ENCODE data around the gene DPP10.

Gene DPP10

DNA sequence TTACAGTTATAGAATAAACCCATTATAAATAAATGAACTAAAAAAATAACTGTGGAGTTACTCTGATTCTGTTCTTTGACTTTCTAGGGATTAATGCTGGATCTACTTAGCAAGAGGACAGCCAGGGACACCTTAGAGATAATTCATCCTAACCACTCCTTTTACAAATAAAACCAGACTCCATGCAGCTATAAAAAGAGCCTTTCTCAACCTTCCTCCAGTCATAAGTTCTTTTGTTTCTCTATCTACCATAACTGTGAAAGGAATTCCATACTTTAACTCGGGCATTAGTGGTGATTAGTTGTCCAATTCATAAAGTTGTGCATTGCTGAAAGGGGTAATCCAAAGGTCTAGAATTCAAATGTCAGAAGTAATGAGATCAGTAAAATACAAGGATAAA is 682.4 kb downstream of the DPP10 start:
- no peak overlapping the region for H3K27ac ChIP-seq
- TF ChIP-seq, protein P1, sequence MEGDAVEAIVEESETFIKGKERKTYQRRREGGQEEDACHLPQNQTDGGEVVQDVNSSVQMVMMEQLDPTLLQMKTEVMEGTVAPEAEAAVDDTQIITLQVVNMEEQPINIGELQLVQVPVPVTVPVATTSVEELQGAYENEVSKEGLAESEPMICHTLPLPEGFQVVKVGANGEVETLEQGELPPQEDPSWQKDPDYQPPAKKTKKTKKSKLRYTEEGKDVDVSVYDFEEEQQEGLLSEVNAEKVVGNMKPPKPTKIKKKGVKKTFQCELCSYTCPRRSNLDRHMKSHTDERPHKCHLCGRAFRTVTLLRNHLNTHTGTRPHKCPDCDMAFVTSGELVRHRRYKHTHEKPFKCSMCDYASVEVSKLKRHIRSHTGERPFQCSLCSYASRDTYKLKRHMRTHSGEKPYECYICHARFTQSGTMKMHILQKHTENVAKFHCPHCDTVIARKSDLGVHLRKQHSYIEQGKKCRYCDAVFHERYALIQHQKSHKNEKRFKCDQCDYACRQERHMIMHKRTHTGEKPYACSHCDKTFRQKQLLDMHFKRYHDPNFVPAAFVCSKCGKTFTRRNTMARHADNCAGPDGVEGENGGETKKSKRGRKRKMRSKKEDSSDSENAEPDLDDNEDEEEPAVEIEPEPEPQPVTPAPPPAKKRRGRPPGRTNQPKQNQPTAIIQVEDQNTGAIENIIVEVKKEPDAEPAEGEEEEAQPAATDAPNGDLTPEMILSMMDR (conservative IDR thresholded peaks at IDR 0.05), result no peak

DNA sequence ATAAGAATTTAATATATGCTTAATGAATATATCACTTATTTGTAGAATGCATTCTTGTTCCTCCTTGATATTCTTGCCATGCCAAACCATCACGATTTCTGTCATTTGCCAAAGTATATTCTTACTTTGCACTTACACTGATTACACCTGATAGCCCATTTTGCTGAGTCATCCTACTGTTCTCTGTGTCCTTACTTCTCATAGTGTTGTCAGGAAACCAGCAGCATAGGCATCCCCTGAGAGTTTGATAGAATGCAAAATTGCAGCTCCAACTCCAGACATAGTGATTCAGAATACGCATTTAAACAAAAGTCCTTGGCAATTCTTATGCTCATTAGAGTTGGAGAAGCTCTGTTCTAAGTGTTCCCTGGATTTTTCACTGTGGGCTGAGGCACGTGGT is 687.1 kb downstream of the DPP10 start:
- no peak overlapping the region for H3K27ac ChIP-seq
- TF ChIP-seq, protein P1 (conservative IDR thresholded peaks at IDR 0.05), result no peak

DNA sequence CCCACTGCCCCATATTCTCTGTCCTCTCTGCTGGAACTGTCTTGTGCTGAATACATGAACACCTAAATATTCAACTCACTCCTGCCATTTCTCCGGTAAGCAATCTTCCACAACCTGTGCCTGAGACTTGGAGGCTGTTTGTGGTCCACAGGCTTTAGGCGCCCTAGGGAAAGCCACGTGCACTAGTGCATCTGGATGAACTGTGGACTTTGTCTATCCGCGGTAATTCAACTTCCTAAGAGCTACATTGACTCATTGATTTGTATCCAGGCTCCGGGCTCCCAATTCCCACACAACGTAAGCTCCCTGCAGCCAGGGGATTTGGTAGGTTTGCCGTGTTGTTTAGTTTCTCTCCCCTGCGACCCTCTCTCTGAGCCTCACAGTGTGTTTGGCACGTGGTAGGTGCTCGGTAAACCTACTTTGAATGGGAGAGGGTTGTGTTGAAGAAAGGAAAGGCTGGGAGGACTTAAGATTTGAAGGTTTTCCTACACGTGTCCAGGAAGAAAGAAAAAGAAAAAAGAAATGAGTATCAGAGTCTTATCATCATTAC is 718.2 kb downstream of the DPP10 start:
- TF ChIP-seq, protein P1 (conservative IDR thresholded peaks at IDR 0.05), result no peak

DNA sequence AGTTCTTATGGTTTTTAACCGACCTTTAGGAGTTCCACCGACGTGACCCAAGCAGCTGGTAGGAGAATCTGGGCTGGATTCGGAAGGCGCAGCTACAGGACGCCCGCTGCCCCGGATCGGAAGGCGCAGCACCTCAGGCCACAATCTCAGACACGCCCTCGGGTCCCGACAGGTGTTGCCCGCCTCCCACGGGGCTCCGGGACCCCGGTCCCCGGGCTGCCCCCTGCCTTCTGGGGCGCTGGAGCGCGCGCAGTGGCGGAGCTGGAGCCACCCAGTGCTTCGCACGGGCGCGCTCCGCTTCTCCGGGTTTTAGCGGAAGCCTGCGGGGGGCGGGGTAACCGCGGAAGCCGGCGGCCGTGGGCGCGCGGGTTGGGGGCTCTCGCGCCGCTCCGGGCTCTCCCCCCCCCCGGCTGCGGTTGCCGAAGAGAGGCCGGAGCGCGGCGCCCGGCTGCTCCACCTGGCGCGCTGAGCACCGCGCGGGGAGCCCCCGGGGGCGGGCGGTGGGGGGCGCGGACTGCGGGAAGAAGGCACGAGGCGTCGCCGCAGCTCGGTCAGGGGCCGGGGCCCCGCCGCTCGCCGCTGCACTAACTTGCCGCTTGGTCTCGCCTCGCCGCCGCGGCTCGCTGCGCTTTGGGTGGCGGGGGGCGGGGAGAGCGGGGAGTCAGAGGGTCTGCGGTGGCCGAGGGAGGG is 718.8 kb downstream of the DPP10 start:
- TF ChIP-seq, protein P1 (conservative IDR thresholded peaks at IDR 0.05), result no peak

More for the DNA sequence above, 718.2 kb downstream of the DPP10 start:
- H3K27ac ChIP-seq, result no peak overlapping the region

DNA sequence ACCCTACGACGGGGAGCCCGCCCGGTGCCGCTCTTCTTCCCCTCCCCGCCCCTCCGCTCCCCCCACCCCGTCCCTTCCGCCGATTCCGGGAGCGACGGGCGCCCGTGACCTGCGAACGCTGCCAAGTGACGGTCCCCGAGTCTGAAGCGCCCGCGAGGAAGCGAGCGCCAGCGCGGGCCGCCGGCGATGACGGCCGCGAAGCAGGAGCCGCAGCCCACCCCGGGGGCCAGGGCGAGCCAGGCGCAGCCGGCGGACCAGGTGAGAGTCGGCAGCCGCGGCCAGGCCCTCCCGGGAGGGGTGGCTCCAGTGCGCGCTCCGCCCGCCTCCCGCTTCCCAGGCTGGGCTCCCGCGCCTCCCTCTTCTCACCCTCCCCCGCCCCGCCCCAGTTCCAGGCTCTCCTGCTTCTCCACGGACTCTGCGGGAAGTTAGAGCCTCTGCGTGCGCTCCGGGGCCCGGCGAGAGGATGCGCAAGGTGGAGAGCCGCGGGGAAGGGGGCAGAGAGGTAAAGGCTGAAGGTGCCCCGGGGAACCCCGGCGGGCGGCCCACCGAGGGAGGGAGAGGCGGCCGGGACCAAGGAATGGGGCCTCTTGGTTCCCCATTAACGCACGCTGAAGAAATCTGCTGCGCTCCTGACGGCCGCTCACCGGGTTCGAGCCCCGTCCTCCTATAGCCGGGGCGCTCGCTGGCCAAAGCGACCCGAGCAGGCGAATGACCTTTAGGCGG is 719.5 kb downstream of the DPP10 start:
- TF ChIP-seq, protein P1 (conservative IDR thresholded peaks at IDR 0.05), result no peak
- H3K27ac ChIP-seq, result no peak overlapping the region

More for the DNA sequence above, 718.8 kb downstream of the DPP10 start:
- no peak overlapping the region for H3K27ac ChIP-seq

DNA sequence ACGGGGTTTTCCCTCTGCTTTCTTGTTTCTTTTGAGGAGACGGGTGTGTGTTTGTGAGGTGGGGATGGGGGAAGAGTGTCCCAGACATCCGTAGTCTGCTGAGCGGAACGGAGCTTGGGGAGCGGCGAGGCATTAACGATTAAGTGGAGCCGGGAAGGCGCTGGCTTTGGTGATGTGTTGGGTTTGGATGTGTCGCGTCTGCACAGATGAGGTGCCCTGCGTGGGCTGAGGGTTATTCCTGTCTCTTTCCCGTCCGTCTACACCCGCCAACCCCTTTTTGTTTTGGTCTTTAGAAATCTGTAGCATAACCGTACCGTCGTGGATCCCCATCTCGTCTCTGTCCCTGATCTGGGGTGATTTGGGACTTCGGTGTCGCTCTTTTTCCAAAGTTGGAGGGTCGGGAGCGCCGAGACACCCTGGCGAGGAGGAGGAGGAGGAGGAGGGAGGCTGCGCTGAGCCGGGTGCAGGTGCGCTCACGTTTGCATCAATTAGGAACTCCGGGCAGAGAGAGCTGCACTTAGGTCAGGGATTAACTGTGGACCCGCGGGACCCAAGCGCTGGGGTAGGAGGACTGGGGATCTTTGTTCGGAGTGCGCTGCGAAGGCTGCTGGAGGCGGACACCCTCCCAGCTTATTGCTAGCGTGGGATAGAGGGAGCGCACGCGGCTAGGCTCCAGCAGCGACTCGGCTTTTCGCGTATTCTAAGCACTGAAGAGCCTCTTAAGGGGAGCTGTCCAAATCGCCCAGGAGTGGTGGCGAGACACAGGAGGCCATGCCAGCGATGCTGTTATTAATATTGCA is 720.3 kb downstream of the DPP10 start:
- TF ChIP-seq, protein P1 (conservative IDR thresholded peaks at IDR 0.05), result no peak
- H3K27ac ChIP-seq, result no peak overlapping the region

DNA sequence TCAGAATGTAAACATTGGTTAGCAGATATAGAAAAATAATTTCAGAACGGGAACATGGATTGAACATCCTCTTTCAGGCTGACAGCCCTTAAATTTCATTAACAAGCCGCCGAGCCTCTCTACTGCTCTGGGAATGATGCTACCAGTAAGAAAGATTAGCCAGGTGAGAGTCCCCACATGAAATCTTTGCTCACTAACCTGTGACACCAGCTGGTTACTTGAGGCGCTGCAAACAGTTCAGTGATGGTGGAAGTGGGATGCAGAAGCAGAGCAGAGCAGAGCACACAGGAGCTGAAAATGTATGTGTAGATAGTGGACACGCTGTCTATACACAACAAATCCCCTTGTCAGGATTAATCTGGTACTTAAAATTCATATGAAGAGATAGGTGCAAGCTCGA is 721.1 kb downstream of the DPP10 start:
- TF ChIP-seq, protein P1 (conservative IDR thresholded peaks at IDR 0.05), result no peak
- no peak overlapping the region for H3K27ac ChIP-seq
